VCaP (cell line): ENCODE measurements around the gene IFIH1.

Experiments used
- H3K27ac ChIP-seq: fragments of 450-650 bp; 2 replicates; pipeline ENCODE4 v1.5.1; 2017
- CTCF ChIP-seq: fragments of 450-650 bp; conservative IDR thresholded peaks from 2 replicates; pipeline ENCODE4 v1.5.1; 2017; ENCODE audit warnings: mild to moderate bottlenecking, moderate library complexity

Gene IFIH1

GRCh38 chr2:162267496-162267895, 51.0 kb downstream of the IFIH1 start:
- H3K27ac ChIP-seq: no peak overlapping the region
- TF ChIP-seq CTCF: no peak

GRCh38 chr2:162266460-162266760, 52.1 kb downstream of the IFIH1 start:
- no peak for TF ChIP-seq CTCF
- H3K27ac ChIP-seq: no peak overlapping the region

GRCh38 chr2:162265666-162266459, 52.6 kb downstream of the IFIH1 start:
- no peak overlapping the region for H3K27ac ChIP-seq
- TF ChIP-seq CTCF: no peak

GRCh38 chr2:162261032-162261945, 57.2 kb downstream of the IFIH1 start:
- no peak for TF ChIP-seq CTCF
- no peak overlapping the region for H3K27ac ChIP-seq

- TF ChIP-seq CTCF: no peak
- H3K27ac ChIP-seq: no peak overlapping the region
These were observed 59.8 kb downstream of the IFIH1 start for GRCh38 chr2:162258686-162259085.

GRCh38 chr2:162258169-162258568, 60.3 kb downstream of the IFIH1 start:
- TF ChIP-seq CTCF: no peak

GRCh38 chr2:162257425-162257824, 61.1 kb downstream of the IFIH1 start:
- no peak for TF ChIP-seq CTCF
- H3K27ac ChIP-seq: no peak overlapping the region

More at GRCh38 chr2:162258169-162258568, 60.3 kb downstream of the IFIH1 start:
- H3K27ac ChIP-seq: no peak overlapping the region
